Mucosa of descending colon (tissue), 3 donors: ENCODE data around the gene FAM186B. TPM values are rescaled to one million over a fixed set of nuclear protein-coding genes. Genes with fewer than 3 reads are reported as not detected.

Experiments used
- ATAC-seq: fragments of 200-7000 bp; cut with Tn5 transposase; one replicate; pipeline ENCODE4 v1.9.1; 2020; ENCODE audit warnings: mild to moderate bottlenecking, moderate library complexity
- DNase-seq, 3 donors: peaks; one replicate each; pipeline ENCODE4 v3.0.0-alpha.2; 2020
- H3K36me3 ChIP-seq: fragments of 200-600 bp; one replicate; pipeline ENCODE4 v1.8.0; 2021; ENCODE audit warnings: low read depth, mild to moderate bottlenecking
- H3K4me1 ChIP-seq: fragments of 200-600 bp; one replicate; pipeline ENCODE4 v1.8.0; 2021; ENCODE audit warnings: low read depth, mild to moderate bottlenecking
- H3K4me3 ChIP-seq: fragments of 200-600 bp; one replicate; pipeline ENCODE4 v1.8.0; 2021; ENCODE audit warnings: mild to moderate bottlenecking
- H3K9me3 ChIP-seq: fragments of 200-600 bp; one replicate; pipeline ENCODE4 v1.8.0; 2021; ENCODE audit warnings: mild to moderate bottlenecking
- CTCF ChIP-seq: fragments of 200-600 bp; IDR thresholded peaks from one replicate; pipeline ENCODE4 v1.8.0; 2022; ENCODE audit warnings: antibody characterized with exemption, mild to moderate bottlenecking
- intact Hi-C, 2 donors: fragments of 100-400 bp; cut with DNase I in 1 of 2; cut with micrococcal nuclease in 1 of 2; formaldehyde crosslinking; loops; one replicate each; pipeline versions ENCODE4 v1.11.0 to v1.11.1; 2022; cut with DNase I, micrococcal nuclease
- total RNA-seq, 3 donors: library from RNA; stranded (reverse); fragmentation: NEBNext Ultra II Directional in 2 of 3; extraction: Animal tissue kit (Norgen Biotek cat#: 25700) in 2 of 3; gene quantifications; one replicate each; pipeline versions ENCODE4 v1.2.1 to v1.2.4, GENCODE V29; 2021 to 2023
- donor health status: DM: no; HTN: no; CAD: no; lungs with moderate emphysema.
- donor health status: DM: no; HTN: no; CAD: no.
- donor health status: DM: no; HTN: yes; CAD: no.

Gene FAM186B
- total RNA-seq, 3 donors from 2014 or later = 0.35 to 0.63 (median 0.39) TPM

GRCh38 chr12:49645146-49646039 lies 40.0 kb upstream of the FAM186B start:
- intact Hi-C loops = loop anchor here in 1 of 2 donors (2.0 kb wide), 1 partner anchor 61 kb away; the partner anchor contains the start of gene FMNL3

GRCh38 chr12:49644620-49644994 lies 39.2 kb upstream of the FAM186B start:
- ATAC-seq (peak; percentile 83), DNase-seq (peak; percentile 76 to 88 (median 78))
- H3K36me3 ChIP-seq = no peaks in the 10 kb centered on the region
- intact Hi-C loops = loop anchor here (2.0 to 5.0 kb wide), 2 partner anchors 62 to 63 kb away; partner anchors contain the start of gene FMNL3 (in 2 of the 2)
- H3K9me3 ChIP-seq = no peaks in the 10 kb centered on the region
- peak; percentile 80 for TF ChIP-seq CTCF
- H3K4me1 ChIP-seq = no peaks in the 10 kb centered on the region
- no peak overlapping the region for H3K4me3 ChIP-seq

More at GRCh38 chr12:49645146-49646039, 40.0 kb upstream of the FAM186B start:
- H3K4me1 ChIP-seq = no peaks in the 10 kb centered on the region
- TF ChIP-seq CTCF = no peak
- ATAC-seq (no peak), DNase-seq (no peak)
- no peaks in the 10 kb centered on the region for H3K9me3 ChIP-seq
- H3K36me3 ChIP-seq = no peaks in the 10 kb centered on the region
- H3K4me3 ChIP-seq = no peak overlapping the region

GRCh38 chr12:49643961-49644619 lies 38.7 kb upstream of the FAM186B start:
- intact Hi-C loops = loop anchor here (2.0 to 5.0 kb wide), 2 partner anchors 63 kb away; partner anchors contain the start of gene FMNL3 (in 2 of the 2)
- Histone ChIP-seq H3K4me1 (no peaks in the 10 kb centered on the region), H3K9me3 (no peaks in the 10 kb centered on the region), H3K4me3 (no peak overlapping the region), H3K36me3 (no peaks in the 10 kb centered on the region)
- no peak for DNase-seq
- no peak for ATAC-seq
- no peak for TF ChIP-seq CTCF

GRCh38 chr12:49643135-49643534 lies 37.7 kb upstream of the FAM186B start:
- H3K9me3 ChIP-seq = no peaks in the 10 kb centered on the region
- intact Hi-C loops = loop anchor here in 1 of 2 donors (5.0 kb wide), 1 partner anchor 64 kb away; the partner anchor contains the start of gene FMNL3
- DNase-seq = no peak
- no peaks in the 10 kb centered on the region for H3K36me3 ChIP-seq
- ATAC-seq = no peak
- no peaks in the 10 kb centered on the region for H3K4me1 ChIP-seq
- no peak for TF ChIP-seq CTCF
- no peak overlapping the region for H3K4me3 ChIP-seq

GRCh38 chr12:49642370-49642802 lies 36.9 kb upstream of the FAM186B start:
- no peak for DNase-seq
- no peaks in the 10 kb centered on the region for H3K9me3 ChIP-seq
- no peak for ATAC-seq
- no peak overlapping the region for H3K4me3 ChIP-seq
- TF ChIP-seq CTCF = no peak
- intact Hi-C loops = loop anchor here in 1 of 2 donors (5.0 kb wide), 1 partner anchor 65 kb away; the partner anchor contains the start of gene FMNL3
- no peaks in the 10 kb centered on the region for H3K4me1 ChIP-seq
- H3K36me3 ChIP-seq = no peaks in the 10 kb centered on the region
